Occipital lobe (tissue), 2 donors: Measurements from ENCODE around the gene FMN1. TPM values are rescaled to one million over a fixed set of nuclear protein-coding genes. Genes with fewer than 3 reads are reported as not detected.

Source experiments
- DNase-seq: peaks from one replicate; lab custom pipeline; 2025; lab: John Stamatoyannopoulos, UW
- total RNA-seq: library from RNA; depleted of rRNA; stranded (reverse); fragments of >200 nt; gene quantifications from one replicate; pipeline ENCODE4 v1.2.3, GENCODE V29; 2014

FMN1 gene
- total RNA-seq, 1 donor from 2014 or later: 3.9 TPM

- DNase-seq: no peak
Measured at GRCh38 chr15:32899126-32899596, 295.4 kb downstream of the FMN1 start.

GRCh38 chr15:32898414-32898813 lies 296.1 kb downstream of the FMN1 start:
- DNase-seq: no peak

GRCh38 chr15:32893421-32893820 lies 301.1 kb downstream of the FMN1 start:
- DNase-seq: no peak

GRCh38 chr15:32889214-32889613 lies 305.3 kb downstream of the FMN1 start:
- no peak for DNase-seq

GRCh38 chr15:32888221-32888761 lies 306.2 kb downstream of the FMN1 start:
- DNase-seq: no peak

GRCh38 chr15:32887090-32887489 lies 307.4 kb downstream of the FMN1 start:
- no peak for DNase-seq

- no peak for DNase-seq
Measured at GRCh38 chr15:32886459-32886858, 308.1 kb downstream of the FMN1 start.

GRCh38 chr15:32885713-32886112 lies 308.8 kb downstream of the FMN1 start:
- DNase-seq: no peak

GRCh38 chr15:32884146-32884545 lies 310.4 kb downstream of the FMN1 start:
- no peak for DNase-seq

GRCh38 chr15:32882955-32883354 lies 311.6 kb downstream of the FMN1 start:
- no peak for DNase-seq

- no peak for DNase-seq
Measured at GRCh38 chr15:32881528-32881927, 313.0 kb downstream of the FMN1 start.

- no peak for DNase-seq
Measured at GRCh38 chr15:32880642-32881041, 313.9 kb downstream of the FMN1 start.

- DNase-seq: no peak
Measured at GRCh38 chr15:32879980-32880379, 314.5 kb downstream of the FMN1 start.

GRCh38 chr15:32878869-32879805 lies 315.4 kb downstream of the FMN1 start:
- DNase-seq: no peak

GRCh38 chr15:32878342-32878741 lies 316.2 kb downstream of the FMN1 start:
- DNase-seq: no peak

GRCh38 chr15:32877252-32878019 lies 317.1 kb downstream of the FMN1 start:
- DNase-seq: no peak

- no peak for DNase-seq
Measured at GRCh38 chr15:32873284-32874114, 321.0 kb downstream of the FMN1 start.

GRCh38 chr15:32872621-32873283 lies 321.8 kb downstream of the FMN1 start:
- no peak for DNase-seq

- no peak for DNase-seq
Measured at GRCh38 chr15:32871883-32872282, 322.6 kb downstream of the FMN1 start.

- no peak for DNase-seq
Measured at GRCh38 chr15:32870240-32871033, 324.1 kb downstream of the FMN1 start.
